IMR-90 (cell line): ENCODE data around the gene ZNF446. TPM values are rescaled to one million over a fixed set of nuclear protein-coding genes. Genes with fewer than 3 reads are reported as not detected.

Experiments
- ATAC-seq: fragments of 200-7000 bp; cut with Tn5 transposase; 2 replicates; pipeline ENCODE4 v1.9.1; 2020; ENCODE audit warnings: low read depth, mild to moderate bottlenecking, moderate library complexity
- BruUV-seq: library from RNA; stranded (reverse); fragments of 400-500 nt; replicated peaks from 2 replicates; lab custom pipeline; 2021; lab: Mats Ljungman, UMichigan
- CTCF ChIA-PET: fragments of 300-600 bp; formaldehyde crosslinking; extraction: SDS; loops from one replicate; lab custom pipeline; 2021; ENCODE audit warnings: antibody characterized with exemption; lab: Yijun Ruan, JAX
- POLR2A ChIA-PET: fragments of 300-600 bp; sonication (Branson Sonifier 250); formaldehyde crosslinking; loops from one replicate; lab custom pipeline; 2022; ENCODE audit warnings: antibody characterized with exemption; ENCODE audit not compliant: unreplicated experiment; lab: Charles Lee
- DNase-seq: peaks from one replicate; pipeline ENCODE4 v3.0.0; 2013
- H2AFZ ChIP-seq: replicated peaks from 2 replicates; pipeline ENCODE3; 2013; ENCODE audit warnings: low read length, mild to moderate bottlenecking; ENCODE audit not compliant: poor library complexity
- H2AK5ac ChIP-seq: 2 replicates; pipeline ENCODE4 v1.6.1; 2013; ENCODE audit warnings: low read depth, low read length, inconsistent platforms
- H2AK9ac ChIP-seq: replicated peaks from 2 replicates; pipeline ENCODE3; 2013; ENCODE audit warnings: mild to moderate bottlenecking, low read depth, low read length, moderate library complexity; ENCODE audit not compliant: poor library complexity
- H2BK120ac ChIP-seq: 2 replicates; pipeline ENCODE4 v1.6.1; 2013; ENCODE audit warnings: low read depth, low read length, inconsistent platforms
- H2BK15ac ChIP-seq: 3 replicates; pipeline ENCODE4 v1.6.1; 2013; ENCODE audit warnings: low read depth, low read length, inconsistent platforms
- H2BK20ac ChIP-seq: 2 replicates; pipeline ENCODE4 v1.6.1; 2013; ENCODE audit warnings: low read depth, mild to moderate bottlenecking, inconsistent platforms, low read length, moderate library complexity
- H2BK5ac ChIP-seq: 2 replicates; pipeline ENCODE4 v1.6.1; 2013; ENCODE audit warnings: mild to moderate bottlenecking, low read depth, low read length, inconsistent platforms; ENCODE audit not compliant: poor library complexity, severe bottlenecking
- H3K14ac ChIP-seq: replicated peaks from 2 replicates; pipeline ENCODE4 v1.6.1; 2013; ENCODE audit warnings: low read depth, low read length, inconsistent platforms
- H3K18ac ChIP-seq: 2 replicates; pipeline ENCODE4 v1.6.1; 2013; ENCODE audit warnings: low read depth, low read length, control low read depth
- H3K23ac ChIP-seq: 2 replicates; pipeline ENCODE4 v1.6.1; 2013; ENCODE audit warnings: low read depth, low read length, inconsistent platforms
- H3K27ac ChIP-seq: 2 replicates; pipeline ENCODE4 v1.5.1; 2013; ENCODE audit warnings: mild to moderate bottlenecking, control low read depth, low read length; ENCODE audit not compliant: insufficient read depth
- H3K27me3 ChIP-seq: 2 replicates; pipeline ENCODE4 v1.6.1; 2013; ENCODE audit warnings: low read length; ENCODE audit not compliant: control insufficient read depth, insufficient read depth
- H3K36me3 ChIP-seq: 2 replicates; pipeline ENCODE4 v1.6.1; 2013; ENCODE audit warnings: low read length, mixed read lengths; ENCODE audit not compliant: control insufficient read depth, insufficient read depth
- H3K4ac ChIP-seq: 2 replicates; pipeline ENCODE4 v1.6.1; 2013; ENCODE audit warnings: low read depth, low read length, inconsistent platforms
- H3K4me1 ChIP-seq: 2 replicates; pipeline ENCODE4 v1.6.1; 2013; ENCODE audit warnings: low read length, mixed read lengths; ENCODE audit not compliant: control insufficient read depth, insufficient read depth
- H3K4me2 ChIP-seq: 2 replicates; pipeline ENCODE4 v1.6.1; 2013; ENCODE audit warnings: low read depth, mild to moderate bottlenecking, control low read depth, low read length, moderate library complexity
- H3K4me3 ChIP-seq: 2 replicates; pipeline ENCODE4 v1.5.1; 2013; ENCODE audit warnings: low read depth, mild to moderate bottlenecking, control low read depth, low read length, moderate library complexity; ENCODE audit not compliant: insufficient read depth
- H3K56ac ChIP-seq: 2 replicates; pipeline ENCODE4 v1.6.1; 2013; ENCODE audit warnings: low read length, inconsistent platforms; ENCODE audit not compliant: insufficient read depth; ENCODE audit errors: extremely low read depth
- H3K79me1 ChIP-seq, 2 experiments: 2 replicates each; pipeline ENCODE4 v1.6.1; 2013; ENCODE audit warnings: low read length in 2 of 2, inconsistent platforms in 1 of 2, low read depth in 1 of 2
- H3K9ac ChIP-seq: 2 replicates; pipeline ENCODE4 v1.6.1; 2013; ENCODE audit warnings: low read depth, low read length, control low read depth
- H3K9me1 ChIP-seq: 2 replicates; pipeline ENCODE4 v1.6.1; 2013; ENCODE audit warnings: low read length, inconsistent platforms; ENCODE audit not compliant: insufficient read depth
- H3K9me3 ChIP-seq: 2 replicates; pipeline ENCODE4 v1.6.1; 2013; ENCODE audit warnings: low read length; ENCODE audit not compliant: control insufficient read depth, insufficient read depth
- H4K20me1 ChIP-seq: 2 replicates; pipeline ENCODE4 v1.6.1; 2013; ENCODE audit warnings: low read length, inconsistent platforms; ENCODE audit not compliant: insufficient read depth
- H4K5ac ChIP-seq: 2 replicates; pipeline ENCODE4 v1.6.1; 2013; ENCODE audit warnings: mild to moderate bottlenecking, low read depth, low read length, control low read depth
- H4K8ac ChIP-seq, 2 experiments: 2 replicates each; pipeline ENCODE4 v1.6.1; 2013; ENCODE audit warnings: low read depth in 2 of 2, low read length in 2 of 2, control low read depth in 1 of 2, inconsistent platforms in 1 of 2
- H4K91ac ChIP-seq: 2 replicates; pipeline ENCODE4 v1.6.1; 2013; ENCODE audit warnings: low read depth, low read length, inconsistent platforms; ENCODE audit not compliant: insufficient read depth
- BHLHE40 ChIP-seq: fragments of 150-350 bp; IDR thresholded peaks from 2 replicates; pipeline ENCODE4 v1.6.1; 2016; ENCODE audit warnings: mild to moderate bottlenecking, low read depth, low read length
- CEBPB ChIP-seq: IDR thresholded peaks from 2 replicates; pipeline ENCODE4 v1.6.1; 2012; ENCODE audit warnings: low read depth, low read length, improper control_type of control experiment
- CHD1 ChIP-seq: IDR thresholded peaks from 2 replicates; pipeline ENCODE4 v1.6.1; 2012; ENCODE audit warnings: low read depth, low read length, improper control_type of control experiment
- FOS ChIP-seq: fragments of 150-350 bp; IDR thresholded peaks from 2 replicates; pipeline ENCODE4 v1.6.1; 2016; ENCODE audit warnings: low read depth, low read length
- MAFK ChIP-seq: IDR thresholded peaks from 2 replicates; pipeline ENCODE4 v1.6.1; 2012; ENCODE audit warnings: low read depth, low read length, improper control_type of control experiment
- MAZ ChIP-seq: IDR thresholded peaks from 2 replicates; pipeline ENCODE4 v1.6.1; 2012; ENCODE audit warnings: low read depth, mild to moderate bottlenecking, low read length, improper control_type of control experiment, moderate library complexity, borderline replicate concordance
- MXI1 ChIP-seq: IDR thresholded peaks from 2 replicates; pipeline ENCODE4 v1.6.1; 2012; ENCODE audit warnings: low read depth, mild to moderate bottlenecking, low read length, moderate library complexity, borderline replicate concordance
- NFE2L2 ChIP-seq: fragments of 150-350 bp; IDR thresholded peaks from 2 replicates; pipeline ENCODE4 v1.6.1; 2016; ENCODE audit warnings: low read depth, mild to moderate bottlenecking, low read length
- POLR2A ChIP-seq: IDR thresholded peaks from 2 replicates; pipeline ENCODE4 v1.6.1; 2012; ENCODE audit warnings: mild to moderate bottlenecking, low read depth, low read length
- RAD21 ChIP-seq: IDR thresholded peaks from 2 replicates; pipeline ENCODE4 v1.6.1; 2012; ENCODE audit warnings: low read length, improper control_type of control experiment
- RCOR1 ChIP-seq: IDR thresholded peaks from 2 replicates; pipeline ENCODE4 v1.6.1; 2012; ENCODE audit warnings: mild to moderate bottlenecking, low read length, improper control_type of control experiment; ENCODE audit not compliant: insufficient replicate concordance
- RFX5 ChIP-seq: IDR thresholded peaks from 2 replicates; pipeline ENCODE4 v1.8.0; 2012; ENCODE audit warnings: low read depth, mild to moderate bottlenecking, low read length, moderate library complexity
- SMC3 ChIP-seq: fragments of 150-350 bp; IDR thresholded peaks from 2 replicates; pipeline ENCODE4 v1.6.1; 2016; ENCODE audit warnings: low read depth, mild to moderate bottlenecking, antibody characterized with exemption, low read length, moderate library complexity
- WGBS, 2 experiments: methylation state at CpG; one replicate each; pipeline versions ENCODE4 v1.1.5 to v1.1.7; 2013; ENCODE audit warnings: missing lambda C conversion rate in 2 of 2; ENCODE audit not compliant: insufficient read length in 1 of 2; ENCODE audit errors: extremely low coverage in 2 of 2; 5-methylcytosine and 5-hydroxymethylcytosine counted together
- dilution Hi-C: fragments of 300-500 bp; cut with HindIII; formaldehyde crosslinking; loops from one replicate; pipeline ENCODE4 v1.14.3; 2018; ENCODE audit warnings: low sequenced_read_pairs; ENCODE audit not compliant: unreplicated experiment
- in situ Hi-C: fragments of 300-500 bp; cut with MboI; formaldehyde crosslinking; loops from 3 replicates; pipeline ENCODE4 v1.14.3; 2019; ENCODE audit warnings: low sequenced_read_pairs, inconsistent platforms, mixed read lengths
- intact Hi-C: fragments of 100-400 bp; cut with micrococcal nuclease; formaldehyde crosslinking; loops from 2 replicates; pipeline ENCODE4 v1.10.0; 2022
- polyA plus RNA-seq, 3 experiments: library from polyadenylated mRNA; depleted of rRNA; stranded (reverse); fragments of >200 nt; gene quantifications; 2 replicates each; pipeline ENCODE4 v1.2.3, GENCODE V29; 2012; ENCODE audit warnings: low replicate concordance in 1 of 3
- total RNA-seq: library from RNA; depleted of rRNA; stranded (reverse); fragments of >200 nt; gene quantifications from 2 replicates; pipeline ENCODE4 v1.2.3, GENCODE V29; 2012
- TF ChIP-seq, protein P1 (sequence below): fragments of 150-350 bp; IDR thresholded peaks from 2 replicates; pipeline ENCODE4 v1.6.1; 2017; ENCODE audit warnings: mild to moderate bottlenecking, antibody characterized with exemption, low read length, low read depth
- TF ChIP-seq, protein P2 (sequence below): fragments of 150-350 bp; IDR thresholded peaks from 2 replicates; pipeline ENCODE4 v1.6.1; 2016; ENCODE audit warnings: low read depth, mild to moderate bottlenecking, low read length, moderate library complexity, borderline replicate concordance

Gene ZNF446
- total and polyA plus RNA-seq, 2 of the 4 experiments (the other 2 are of a cell fraction) = 4.8 to 6.9 TPM

DNA sequence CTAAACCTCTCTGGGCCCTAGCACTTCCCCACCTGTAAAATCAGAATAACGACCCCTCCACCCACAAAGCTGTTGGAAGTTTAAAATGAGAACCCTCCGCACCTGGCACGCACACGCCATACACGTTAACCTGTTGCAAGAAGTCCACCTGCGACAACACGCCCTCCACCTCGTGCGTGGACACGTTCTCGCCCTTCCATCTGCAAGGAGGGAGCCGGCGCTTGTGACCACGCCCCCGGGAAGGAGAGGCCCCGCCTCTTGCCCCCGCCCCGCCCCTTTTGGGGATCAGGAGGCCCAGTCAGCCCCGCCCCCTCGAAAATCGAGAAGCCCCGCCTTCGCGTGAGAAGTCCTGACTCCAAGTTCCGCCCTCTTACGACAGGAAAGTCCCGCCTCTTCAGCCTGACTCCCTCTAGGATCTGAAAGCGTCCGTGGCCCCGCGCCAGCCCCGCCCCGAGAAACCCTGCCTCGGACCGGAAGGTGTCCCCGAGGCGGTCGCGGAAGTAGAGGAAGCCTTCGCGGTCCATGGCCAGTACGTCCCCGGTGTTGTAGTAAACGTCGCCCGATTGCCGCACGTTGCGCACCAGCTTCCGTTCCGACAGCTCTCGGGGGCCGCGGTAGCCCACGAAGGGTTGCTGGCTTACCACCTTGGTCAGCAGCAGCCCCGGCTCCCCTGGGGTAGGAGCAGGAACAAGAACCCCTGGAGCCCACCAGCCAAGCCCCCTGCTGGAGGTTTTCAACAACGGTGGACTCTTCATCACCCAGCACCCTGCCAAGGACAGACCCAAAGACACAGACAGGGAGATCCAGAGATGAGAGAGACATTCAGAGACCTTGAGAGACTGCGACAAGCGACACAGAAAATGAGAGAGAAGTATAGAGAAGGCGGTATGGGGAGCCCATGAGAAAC, 23.1 kb downstream of the ZNF446 start:
- WGBS, 2 experiments = 0% methylated on average over 31 of the region's 60 CpGs; no CpG with 5 or more reads in 1 of the 2 experiments
- POLR2A ChIA-PET = no interaction called here
- TF ChIP-seq CHD1 (no peak), BHLHE40 (no peak; the same call in 1 of the 2 replicates), RFX5 (no peak), SMC3 (peak; percentile 4; the same call in 1 of the 2 replicates), RAD21 (peak; percentile 21; the same call in 1 of the 2 replicates), RCOR1 (no peak), FOS (no peak), CEBPB (peak; percentile 15; the same call in 1 of the 2 replicates), MXI1 (0 out of 2 replicates have a peak, but pooled peaks have one; percentile 9), MAZ (peak; percentile 90; the same call in 1 of the 2 replicates), NFE2L2 (no peak), MAFK (no peak), POLR2A (peak; percentile 48; the same call in 1 of the 2 replicates)
- TF ChIP-seq, protein P1, sequence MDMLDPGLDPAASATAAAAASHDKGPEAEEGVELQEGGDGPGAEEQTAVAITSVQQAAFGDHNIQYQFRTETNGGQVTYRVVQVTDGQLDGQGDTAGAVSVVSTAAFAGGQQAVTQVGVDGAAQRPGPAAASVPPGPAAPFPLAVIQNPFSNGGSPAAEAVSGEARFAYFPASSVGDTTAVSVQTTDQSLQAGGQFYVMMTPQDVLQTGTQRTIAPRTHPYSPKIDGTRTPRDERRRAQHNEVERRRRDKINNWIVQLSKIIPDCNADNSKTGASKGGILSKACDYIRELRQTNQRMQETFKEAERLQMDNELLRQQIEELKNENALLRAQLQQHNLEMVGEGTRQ = no peak; the same call in 1 of the 2 replicates
- TF ChIP-seq, protein P2, sequence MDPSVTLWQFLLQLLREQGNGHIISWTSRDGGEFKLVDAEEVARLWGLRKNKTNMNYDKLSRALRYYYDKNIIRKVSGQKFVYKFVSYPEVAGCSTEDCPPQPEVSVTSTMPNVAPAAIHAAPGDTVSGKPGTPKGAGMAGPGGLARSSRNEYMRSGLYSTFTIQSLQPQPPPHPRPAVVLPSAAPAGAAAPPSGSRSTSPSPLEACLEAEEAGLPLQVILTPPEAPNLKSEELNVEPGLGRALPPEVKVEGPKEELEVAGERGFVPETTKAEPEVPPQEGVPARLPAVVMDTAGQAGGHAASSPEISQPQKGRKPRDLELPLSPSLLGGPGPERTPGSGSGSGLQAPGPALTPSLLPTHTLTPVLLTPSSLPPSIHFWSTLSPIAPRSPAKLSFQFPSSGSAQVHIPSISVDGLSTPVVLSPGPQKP = no peak

More for the DNA sequence above, 23.1 kb downstream of the ZNF446 start:
- Histone ChIP-seq H2BK20ac (no peak overlapping the region), H4K8ac (peak overlapping the region; percentile 91 to 99), H4K20me1 (no peaks in the 10 kb centered on the region), H3K9me3 (no peaks in the 10 kb centered on the region), H3K9me1 (peaks cover 14% of the 10 kb centered on the region), H2AFZ (peak overlapping the region; percentile 96), H2BK120ac (peak overlapping the region; percentile 7; the same call in 1 of the 2 replicates), H3K27ac (peak overlapping the region; percentile 73), H3K27me3 (no peaks in the 10 kb centered on the region), H2BK15ac (no peak overlapping the region), H4K5ac (peak overlapping the region; percentile 73), H4K91ac (peak overlapping the region; percentile 56), H3K56ac (0 out of 2 replicates have a peak overlapping the region, but pooled peaks have one; percentile 41), H2BK5ac (peak overlapping the region; percentile 15), H2AK9ac (peak overlapping the region; percentile 74), H3K23ac (peak overlapping the region; percentile 14; the same call in 1 of the 2 replicates), H2AK5ac (peak overlapping the region; percentile 46; the same call in 1 of the 2 replicates), H3K14ac (peak overlapping the region; percentile 53), H3K36me3 (no peaks in the 10 kb centered on the region), H3K9ac (peak overlapping the region; percentile 79), H3K4me2 (peak overlapping the region; percentile 90), H3K4me1 (peaks cover 4% of the 10 kb centered on the region; the same call in 1 of the 2 replicates), H3K4me3 (peak overlapping the region; percentile 53), H3K4ac (peak overlapping the region; percentile 67), H3K79me1 (peaks cover 6 to 11% of the 10 kb centered on the region in 2 experiments), H3K18ac (peak overlapping the region; percentile 21; the same call in 1 of the 2 replicates)
- CTCF ChIA-PET = no interaction called here
- in situ Hi-C loops = no loop called here
- no TSS peak for BruUV-seq
- intact Hi-C loops = loop anchor here (1.0 kb wide), 2 partner anchors 20 to 112 kb away; partner anchors contain the start of genes RPS5 and ZBTB45
- dilution Hi-C loops = no loop called here
- DNase-seq (peak; percentile 98), ATAC-seq (peak; percentile 98)
